ENCODE measurements around the gene LIMCH1.

- TF ChIP-seq, protein P1, sequence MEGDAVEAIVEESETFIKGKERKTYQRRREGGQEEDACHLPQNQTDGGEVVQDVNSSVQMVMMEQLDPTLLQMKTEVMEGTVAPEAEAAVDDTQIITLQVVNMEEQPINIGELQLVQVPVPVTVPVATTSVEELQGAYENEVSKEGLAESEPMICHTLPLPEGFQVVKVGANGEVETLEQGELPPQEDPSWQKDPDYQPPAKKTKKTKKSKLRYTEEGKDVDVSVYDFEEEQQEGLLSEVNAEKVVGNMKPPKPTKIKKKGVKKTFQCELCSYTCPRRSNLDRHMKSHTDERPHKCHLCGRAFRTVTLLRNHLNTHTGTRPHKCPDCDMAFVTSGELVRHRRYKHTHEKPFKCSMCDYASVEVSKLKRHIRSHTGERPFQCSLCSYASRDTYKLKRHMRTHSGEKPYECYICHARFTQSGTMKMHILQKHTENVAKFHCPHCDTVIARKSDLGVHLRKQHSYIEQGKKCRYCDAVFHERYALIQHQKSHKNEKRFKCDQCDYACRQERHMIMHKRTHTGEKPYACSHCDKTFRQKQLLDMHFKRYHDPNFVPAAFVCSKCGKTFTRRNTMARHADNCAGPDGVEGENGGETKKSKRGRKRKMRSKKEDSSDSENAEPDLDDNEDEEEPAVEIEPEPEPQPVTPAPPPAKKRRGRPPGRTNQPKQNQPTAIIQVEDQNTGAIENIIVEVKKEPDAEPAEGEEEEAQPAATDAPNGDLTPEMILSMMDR (IDR thresholded peaks at IDR 0.05; ENCODE audit: poor library complexity): no peak
- no peak for TF ChIP-seq EZH2 (IDR thresholded peaks at IDR 0.05; ENCODE audit: borderline replicate concordance)
Measured at GRCh38 chr4:41643331-41643730, 105.4 kb downstream of the LIMCH1 start.

All from hepatocyte (in vitro differentiated cells).